GM18498 (cell line): Measurements from ENCODE around the gene CTNNA1.
"Not testable (repeated sequence)": the region's sequence is repeated elsewhere in the genome, so short reads cannot be mapped to it uniquely, and the experiment has no call there.

Experiments
- ATAC-seq: cut with Tn5 transposase; IDR thresholded peaks from one replicate; pipeline ENCODE4 v1.9.1; 2021; ENCODE audit warnings: mild to moderate bottlenecking, moderate library complexity; ENCODE audit not compliant: unreplicated experiment

CTNNA1 gene

GRCh38 chr5:138889994-138890393 is 136.8 kb downstream of the CTNNA1 start:
- ATAC-seq: no peak

GRCh38 chr5:138890644-138891043 is 137.4 kb downstream of the CTNNA1 start:
- no peak for ATAC-seq

- no peak for ATAC-seq
Measured at GRCh38 chr5:138895918-138896317, 142.7 kb downstream of the CTNNA1 start.

- no peak for ATAC-seq
Measured at GRCh38 chr5:138898299-138898698, 145.1 kb downstream of the CTNNA1 start.

- no peak for ATAC-seq
Measured at GRCh38 chr5:138898742-138899141, 145.5 kb downstream of the CTNNA1 start.

- ATAC-seq: no peak
Measured at GRCh38 chr5:138900281-138900965, 147.2 kb downstream of the CTNNA1 start.

- ATAC-seq: no peak
Measured at GRCh38 chr5:138901716-138902115, 148.5 kb downstream of the CTNNA1 start.

- ATAC-seq: no peak
Measured at GRCh38 chr5:138903130-138903775, 150.0 kb downstream of the CTNNA1 start.

- no peak for ATAC-seq
Measured at GRCh38 chr5:138905541-138905940, 152.3 kb downstream of the CTNNA1 start.

- ATAC-seq: no peak
Measured at GRCh38 chr5:138909734-138910133, 156.5 kb downstream of the CTNNA1 start.

- no peak for ATAC-seq
Measured at GRCh38 chr5:138910546-138911185, 157.4 kb downstream of the CTNNA1 start.

GRCh38 chr5:138911441-138911840 is 158.2 kb downstream of the CTNNA1 start:
- no peak for ATAC-seq

GRCh38 chr5:138912093-138912492 is 158.9 kb downstream of the CTNNA1 start:
- no peak for ATAC-seq

- no peak for ATAC-seq
Measured at GRCh38 chr5:138913773-138914172, 160.5 kb downstream of the CTNNA1 start.

GRCh38 chr5:138914338-138914737 is 161.1 kb downstream of the CTNNA1 start:
- ATAC-seq: no peak

- no peak for ATAC-seq
Measured at GRCh38 chr5:138918686-138919085, 165.5 kb downstream of the CTNNA1 start.

GRCh38 chr5:138920181-138920580 is 167.0 kb downstream of the CTNNA1 start:
- ATAC-seq: no peak

- ATAC-seq: not testable (repeated sequence)
Measured at GRCh38 chr5:138921362-138921761, 168.1 kb downstream of the CTNNA1 start.

GRCh38 chr5:138922494-138922893 is 169.3 kb downstream of the CTNNA1 start:
- ATAC-seq: no peak

- ATAC-seq: no peak
Measured at GRCh38 chr5:138925090-138925635, 171.9 kb downstream of the CTNNA1 start.

- no peak for ATAC-seq
Measured at GRCh38 chr5:138926257-138926656, 173.0 kb downstream of the CTNNA1 start.
